Keratinocyte (primary cell): Measurements from ENCODE around the gene ABHD10. TPM values are rescaled to one million over a fixed set of nuclear protein-coding genes. Genes with fewer than 3 reads are reported as not detected.

Experiments
- DNase-seq: peaks from one replicate; pipeline ENCODE4 v3.0.0-alpha.2; 2011; ENCODE audit warnings: low read depth, missing footprints, low spot score
- FAIRE-seq: peaks from 2 replicates; lab custom pipeline; 2011; peaks lifted over from hg19 to GRCh38; lab: Jason Lieb, UNC
- H2AFZ ChIP-seq: 2 replicates; pipeline ENCODE4 v1.6.0; 2012; ENCODE audit warnings: low read length, control low read depth, inconsistent platforms; ENCODE audit not compliant: control insufficient read depth
- H3K27ac ChIP-seq: 2 replicates; pipeline ENCODE4 v1.5.1; 2011; ENCODE audit warnings: low read length; ENCODE audit not compliant: control insufficient read depth, insufficient read depth
- H3K27me3 ChIP-seq: 3 replicates; pipeline ENCODE4 v1.6.0; 2011; ENCODE audit warnings: low read length; ENCODE audit not compliant: control insufficient read depth, insufficient read depth; ENCODE audit errors: extremely low read depth
- H3K36me3 ChIP-seq, 2 experiments: 2 replicates in 1 of 2; 3 replicates in 1 of 2; pipeline ENCODE4 v1.5.1; 2011; ENCODE audit warnings: low read length in 2 of 2, mild to moderate bottlenecking in 1 of 2; ENCODE audit not compliant: control insufficient read depth in 2 of 2, insufficient read depth in 2 of 2; ENCODE audit errors: extremely low read depth in 1 of 2
- H3K4me1 ChIP-seq: 3 replicates; pipeline ENCODE4 v1.5.1; 2011; ENCODE audit warnings: low read length; ENCODE audit not compliant: control insufficient read depth, insufficient read depth; ENCODE audit errors: extremely low read depth
- H3K4me2 ChIP-seq: 3 replicates; pipeline ENCODE4 v1.6.0; 2011; ENCODE audit warnings: low read depth, low read length; ENCODE audit not compliant: control insufficient read depth, insufficient read depth; ENCODE audit errors: extremely low read depth
- H3K4me3 ChIP-seq, 3 experiments: fragments of 200-600 bp in 1 of 3; sonication (generic) in 1 of 3; 2 replicates in 2 of 3; 3 replicates in 1 of 3; pipeline ENCODE4 v1.5.1; 2011 to 2016; ENCODE audit warnings: low read length in 3 of 3, mild to moderate bottlenecking in 3 of 3, control low read depth in 2 of 3, inconsistent platforms in 1 of 3, low read depth in 1 of 3, mixed read lengths in 1 of 3, mixed run types in 1 of 3, moderate library complexity in 1 of 3; ENCODE audit not compliant: control insufficient read depth in 2 of 3, insufficient read depth in 2 of 3; ENCODE audit errors: extremely low read depth in 1 of 3
- H3K79me2 ChIP-seq: 2 replicates; pipeline ENCODE4 v1.6.0; 2012; ENCODE audit warnings: low read length; ENCODE audit not compliant: control insufficient read depth, insufficient read depth
- H3K9ac ChIP-seq: 3 replicates; pipeline ENCODE4 v1.6.0; 2011; ENCODE audit warnings: low read length; ENCODE audit not compliant: control insufficient read depth, insufficient read depth; ENCODE audit errors: extremely low read depth
- H3K9me1 ChIP-seq: 3 replicates; pipeline ENCODE4 v1.6.0; 2011; ENCODE audit warnings: low read length; ENCODE audit not compliant: control insufficient read depth, insufficient read depth; ENCODE audit errors: extremely low read depth
- H3K9me3 ChIP-seq: 2 replicates; pipeline ENCODE4 v1.5.1; 2012; ENCODE audit warnings: low read depth, low read length; ENCODE audit not compliant: control insufficient read depth
- H4K20me1 ChIP-seq: 3 replicates; pipeline ENCODE4 v1.6.0; 2011; ENCODE audit warnings: low read length; ENCODE audit not compliant: control insufficient read depth, insufficient read depth; ENCODE audit errors: extremely low read depth
- CTCF ChIP-seq, 3 experiments: IDR thresholded peaks in 1 of 3; conservative IDR thresholded peaks in 1 of 3; optimal IDR thresholded peaks in 1 of 3; 2 replicates in 2 of 3; 3 replicates in 1 of 3; pipeline versions ENCODE3 to v1.5.1; 2011; ENCODE audit warnings: low read length in 3 of 3, mild to moderate bottlenecking in 3 of 3, moderate library complexity in 2 of 3, control low read depth in 1 of 3, inconsistent platforms in 1 of 3; ENCODE audit not compliant: insufficient read depth in 2 of 3; ENCODE audit errors: extremely low read depth in 1 of 3
- EZH2 ChIP-seq: IDR thresholded peaks from one replicate; pipeline ENCODE4 v1.6.1; 2012; ENCODE audit warnings: inconsistent platforms, mild to moderate bottlenecking, low read length, moderate library complexity
- dilution Hi-C: fragments of 300-500 bp; cut with MboI; formaldehyde crosslinking; loops from one replicate; pipeline ENCODE4 v1.7.0; 2020; ENCODE audit warnings: low sequenced_read_pairs; ENCODE audit not compliant: extremely low pct_ligation_motif_present
- polyA plus RNA-seq, 5 experiments: library from polyadenylated mRNA; depleted of rRNA in 3 of 5; stranded (reverse) in 3 of 5; stranded (forward) in 1 of 5; unstranded in 1 of 5; fragments of >200 nt; gene quantifications; 1 replicate in 1 of 5; 2 replicates in 3 of 5; 3 replicates in 1 of 5; pipeline versions ENCODE4 v1.2.1 to v1.2.3, GENCODE V29; 2011 to 2012; ENCODE audit warnings: missing spikeins in 2 of 5, low read depth in 1 of 5, low replicate concordance in 1 of 5

The ABHD10 gene
- polyA plus RNA-seq, 1 donor (not counting 4 experiments of a cell fraction or from before 2014, with no cell fraction given), result 22.2 TPM

- peak overlapping the region; percentile 77 for H3K4me2 ChIP-seq
- dilution Hi-C loops, result no loop called here
- no peaks in the 10 kb centered on the region for H3K36me3 ChIP-seq
- FAIRE-seq (no peak), DNase-seq (no peak)
- H3K4me1 ChIP-seq, result peaks cover 57% of the 10 kb centered on the region
- TF ChIP-seq EZH2 (no peak), CTCF (optimal IDR thresholded peaks at IDR 0.05 in 1 of 3, IDR thresholded peaks at IDR 0.05 in 1 of 3, conservative IDR thresholded peaks at IDR 0.05 in 1 of 3; ENCODE audit: extremely low read depth in 1 of 3, insufficient read depth in 2 of 3, low read length in 3 of 3) (no peak)
- H3K4me3 ChIP-seq, result peak overlapping the region; percentile 46 to 73 (median 65)
- H4K20me1 ChIP-seq, result no peaks in the 10 kb centered on the region
- H3K9me1 ChIP-seq, result no peaks in the 10 kb centered on the region
- H2AFZ ChIP-seq, result peak overlapping the region; percentile 95
- H3K9ac ChIP-seq, result peak overlapping the region; percentile 65
- no peaks in the 10 kb centered on the region for H3K27me3 ChIP-seq
- H3K79me2 ChIP-seq, result peaks cover 2% of the 10 kb centered on the region
- H3K27ac ChIP-seq, result no peak overlapping the region
- no peaks in the 10 kb centered on the region for H3K9me3 ChIP-seq
Observed at GRCh38 chr3:111999484-112000324, 20.9 kb downstream of the ABHD10 start.

GRCh38 chr3:112000367-112000771 is 21.5 kb downstream of the ABHD10 start:
- Histone ChIP-seq H3K9me1 (no peaks in the 10 kb centered on the region), H3K36me3 (no peaks in the 10 kb centered on the region), H3K79me2 (peaks cover 2% of the 10 kb centered on the region), H4K20me1 (no peaks in the 10 kb centered on the region), H2AFZ (no peak overlapping the region), H3K9ac (no peak overlapping the region), H3K4me3 (peak overlapping the region in 2 of 3 experiments; percentile 65 to 73), H3K9me3 (no peaks in the 10 kb centered on the region), H3K4me1 (peaks cover 64% of the 10 kb centered on the region), H3K27me3 (no peaks in the 10 kb centered on the region), H3K27ac (no peak overlapping the region), H3K4me2 (peak overlapping the region; percentile 77)
- DNase-seq (no peak), FAIRE-seq (no peak)
- no peak for TF ChIP-seq EZH2
- no peak for TF ChIP-seq CTCF (optimal IDR thresholded peaks at IDR 0.05 in 1 of 3, IDR thresholded peaks at IDR 0.05 in 1 of 3, conservative IDR thresholded peaks at IDR 0.05 in 1 of 3; ENCODE audit: extremely low read depth in 1 of 3, insufficient read depth in 2 of 3, low read length in 3 of 3)
- dilution Hi-C loops, result no loop called here
